Esophagus squamous epithelium (tissue), 4 donors: ENCODE measurements around the gene PTPRM.

ENCODE experiments used
- POLR2A ChIP-seq, 4 donors: fragments of 450-650 bp; IDR thresholded peaks; one replicate each; pipeline ENCODE4 v1.6.1; 2017; ENCODE audit warnings: antibody characterized with exemption in 4 of 4, mild to moderate bottlenecking in 4 of 4, moderate library complexity in 3 of 4
- TF ChIP-seq, protein P1 (sequence below), 6 experiments: fragments of 450-650 bp in 4 of 6; fragments of 200-600 bp in 2 of 6; sonication (generic) in 2 of 6; IDR thresholded peaks; one replicate each; pipeline ENCODE4 v1.5.1; 2016 to 2019; ENCODE audit warnings: antibody characterized with exemption in 6 of 6, mild to moderate bottlenecking in 4 of 6, moderate library complexity in 4 of 6

DNA sequence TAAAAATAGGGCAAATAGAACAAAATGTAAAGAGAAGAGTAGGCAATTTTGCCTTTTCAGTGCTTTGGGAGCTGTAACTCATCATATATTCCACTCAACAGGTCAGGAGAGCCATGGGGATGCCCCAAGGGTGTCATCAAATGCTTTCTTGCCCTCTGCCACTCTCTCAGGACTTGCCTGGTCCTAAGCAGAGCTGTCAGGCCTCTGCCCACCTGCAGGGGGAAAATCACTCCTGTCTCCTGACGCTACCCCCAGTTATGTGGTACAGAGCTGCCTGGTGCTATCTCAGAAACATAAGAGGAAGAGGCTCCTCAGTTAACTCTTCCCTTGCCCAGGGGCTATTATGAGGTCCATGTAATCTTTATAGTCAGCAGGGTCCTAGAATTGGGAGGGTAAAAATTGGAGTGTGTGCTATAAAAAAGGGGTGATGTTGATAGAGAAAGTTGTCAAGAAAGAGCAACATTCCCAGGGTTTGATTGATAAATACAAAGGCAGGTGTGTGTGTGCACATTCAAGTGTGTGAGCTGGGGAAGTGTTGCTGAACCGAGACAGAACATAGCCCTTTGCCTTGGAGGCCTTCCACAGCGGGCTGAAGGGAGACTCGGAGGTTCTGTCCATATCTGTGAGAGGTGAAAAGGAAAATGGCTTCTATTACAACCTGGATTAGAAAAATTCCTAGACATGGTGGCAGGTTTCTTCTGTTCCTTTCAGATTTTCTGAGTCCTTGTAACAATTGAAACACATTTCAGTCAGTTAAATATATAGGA is 25.4 kb downstream of the PTPRM start:
- TF ChIP-seq, protein P1, sequence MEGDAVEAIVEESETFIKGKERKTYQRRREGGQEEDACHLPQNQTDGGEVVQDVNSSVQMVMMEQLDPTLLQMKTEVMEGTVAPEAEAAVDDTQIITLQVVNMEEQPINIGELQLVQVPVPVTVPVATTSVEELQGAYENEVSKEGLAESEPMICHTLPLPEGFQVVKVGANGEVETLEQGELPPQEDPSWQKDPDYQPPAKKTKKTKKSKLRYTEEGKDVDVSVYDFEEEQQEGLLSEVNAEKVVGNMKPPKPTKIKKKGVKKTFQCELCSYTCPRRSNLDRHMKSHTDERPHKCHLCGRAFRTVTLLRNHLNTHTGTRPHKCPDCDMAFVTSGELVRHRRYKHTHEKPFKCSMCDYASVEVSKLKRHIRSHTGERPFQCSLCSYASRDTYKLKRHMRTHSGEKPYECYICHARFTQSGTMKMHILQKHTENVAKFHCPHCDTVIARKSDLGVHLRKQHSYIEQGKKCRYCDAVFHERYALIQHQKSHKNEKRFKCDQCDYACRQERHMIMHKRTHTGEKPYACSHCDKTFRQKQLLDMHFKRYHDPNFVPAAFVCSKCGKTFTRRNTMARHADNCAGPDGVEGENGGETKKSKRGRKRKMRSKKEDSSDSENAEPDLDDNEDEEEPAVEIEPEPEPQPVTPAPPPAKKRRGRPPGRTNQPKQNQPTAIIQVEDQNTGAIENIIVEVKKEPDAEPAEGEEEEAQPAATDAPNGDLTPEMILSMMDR (IDR thresholded peaks at IDR 0.05): no peak
- TF ChIP-seq POLR2A (IDR thresholded peaks at IDR 0.05): no peak
